ENCODE results near the gene SLC26A11. TPM values are rescaled to one million over a fixed set of nuclear protein-coding genes. Genes with fewer than 3 reads are reported as not detected.
"Not testable (repeated sequence)": the region's sequence is repeated elsewhere in the genome, so short reads cannot be mapped to it uniquely, and the experiment has no call there.

SLC26A11 gene
- total RNA-seq, 1 donor: 21.9 TPM

DNA sequence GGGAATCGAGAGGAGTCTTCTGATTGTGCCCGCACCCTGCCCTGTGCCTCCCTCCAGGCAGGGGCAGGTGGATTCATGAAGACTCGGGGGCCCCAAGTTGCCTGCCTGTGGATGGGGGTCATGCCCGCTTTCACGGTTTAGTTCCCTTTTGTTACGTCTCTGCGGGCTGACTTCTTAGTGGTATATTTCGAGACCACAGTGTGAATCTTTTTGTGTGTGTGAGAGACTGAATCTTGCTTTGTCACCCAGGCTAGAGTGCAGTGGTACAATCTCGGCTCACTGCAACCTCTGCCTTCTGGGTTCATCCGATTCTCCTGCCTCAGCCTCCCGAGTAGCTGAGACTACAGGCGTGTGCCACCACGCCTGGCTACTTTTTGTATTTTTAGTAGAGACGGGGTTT lies 22.3 kb downstream of the SLC26A11 start:
- Histone ChIP-seq H3K4me1 (ENCODE audit: insufficient read depth, low read length) (no peaks in the 10 kb centered on the region), H3K27me3 (ENCODE audit: insufficient read depth, low read length) (no peaks in the 10 kb centered on the region), H3K9me3 (ENCODE audit: low read depth, low read length) (no peaks in the 10 kb centered on the region), H3K4me3 (ENCODE audit: low read length) (no peak overlapping the region)

DNA sequence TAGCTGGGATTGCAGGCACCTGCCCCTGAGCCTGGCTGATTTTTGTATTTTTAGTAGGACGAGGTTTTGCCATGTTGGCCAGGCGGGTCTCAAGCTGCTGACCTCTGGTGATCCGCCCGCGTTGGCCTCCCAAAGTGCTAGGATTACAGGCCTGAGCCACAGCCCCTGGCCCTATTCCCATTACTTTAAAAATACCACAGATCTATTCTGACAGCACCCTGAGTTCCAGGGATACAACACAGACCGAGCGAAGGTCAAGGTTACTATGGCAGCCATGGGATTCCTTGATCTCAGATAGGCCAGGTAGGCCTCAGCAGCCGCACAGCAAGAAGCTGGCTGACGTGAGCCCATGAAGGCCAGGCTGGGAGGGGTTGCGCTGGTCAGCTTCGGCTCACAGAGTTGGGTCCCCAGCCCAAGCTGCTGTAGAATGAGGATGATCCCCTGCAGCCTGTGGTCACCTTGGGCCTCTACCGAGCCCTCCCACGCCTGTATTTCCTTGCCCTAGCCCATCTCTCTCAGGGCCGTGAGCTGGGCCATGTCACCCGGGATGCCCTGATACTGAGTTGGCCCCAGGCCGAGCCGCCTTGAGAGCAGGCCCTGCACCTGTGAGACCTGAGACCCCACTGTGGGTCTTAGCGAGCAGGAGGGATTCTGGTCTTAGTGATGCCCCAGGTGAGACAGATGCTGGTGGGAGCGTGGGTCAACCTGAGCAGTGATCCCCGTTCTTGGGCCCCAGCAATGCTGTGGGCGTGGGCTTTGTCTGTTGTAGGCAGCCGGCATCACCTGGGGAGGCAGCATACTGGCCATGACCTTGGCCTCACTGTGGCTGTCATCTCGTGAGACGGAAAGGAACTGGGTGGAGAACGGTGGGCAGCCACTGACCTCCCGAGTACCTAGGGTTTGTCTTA lies 23.6 kb downstream of the SLC26A11 start:
- Histone ChIP-seq H3K4me3 (ENCODE audit: low read length) (no peak overlapping the region), H3K4me1 (ENCODE audit: insufficient read depth, low read length) (no peaks in the 10 kb centered on the region), H3K9me3 (ENCODE audit: low read depth, low read length) (no peaks in the 10 kb centered on the region), H3K27me3 (ENCODE audit: insufficient read depth, low read length) (no peaks in the 10 kb centered on the region)

DNA sequence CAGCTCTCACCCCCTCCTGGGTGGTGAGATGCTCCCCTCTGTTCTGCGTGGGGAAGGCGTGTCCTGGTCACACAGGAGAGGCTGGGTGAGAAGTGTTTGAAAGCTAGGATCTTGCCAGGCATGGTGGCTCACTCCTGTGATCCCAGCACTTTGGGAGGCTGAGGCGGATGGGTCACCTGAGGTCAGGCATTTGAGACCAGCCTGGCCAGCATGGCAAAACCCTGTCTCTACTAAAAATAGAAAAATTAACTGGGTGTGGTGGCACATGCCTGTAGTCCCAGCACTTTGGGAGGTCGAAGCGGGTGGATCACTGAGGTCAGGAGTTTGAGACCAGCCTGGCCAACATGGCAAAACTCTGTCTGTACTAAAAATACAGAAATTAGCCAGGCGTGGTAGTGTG lies 24.2 kb downstream of the SLC26A11 start:
- H3K4me1 ChIP-seq (ENCODE audit: insufficient read depth, low read length); H3K9me3 ChIP-seq (ENCODE audit: low read depth, low read length); H3K27me3 ChIP-seq (ENCODE audit: insufficient read depth, low read length); H3K4me3 ChIP-seq (ENCODE audit: low read length): not testable (repeated sequence)

DNA sequence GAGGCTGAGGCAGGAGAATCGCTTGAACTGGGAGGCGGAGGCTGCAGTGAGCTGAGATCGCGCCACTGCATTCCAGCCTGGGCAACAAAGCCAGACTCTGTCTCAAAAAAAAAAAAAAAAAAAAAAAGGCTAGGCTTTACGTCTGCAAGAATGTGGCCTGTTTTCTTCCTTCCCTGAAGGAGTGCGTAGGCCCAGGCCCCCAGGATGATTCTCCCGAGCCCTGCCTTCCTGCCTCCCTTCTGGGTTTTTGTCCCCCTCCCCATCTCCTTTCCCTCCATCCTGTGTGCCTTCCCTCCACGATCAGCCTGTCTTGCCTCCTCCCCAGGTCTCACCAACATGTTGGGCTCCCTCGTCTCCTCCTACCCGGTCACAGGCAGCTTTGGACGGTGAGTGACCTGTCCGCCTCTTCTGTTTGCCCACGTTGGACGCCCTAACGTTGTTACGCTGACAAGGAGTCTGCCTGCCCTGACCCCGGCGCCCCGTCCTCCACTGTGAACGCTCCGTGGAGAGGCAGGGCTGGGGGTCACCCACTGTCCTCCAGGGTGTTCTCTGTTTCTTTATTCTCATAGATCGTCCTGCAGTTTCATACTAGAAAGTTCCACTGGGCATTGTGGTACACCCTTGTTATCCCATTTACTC lies 24.8 kb downstream of the SLC26A11 start:
- H3K4me3 ChIP-seq (ENCODE audit: low read length): no peak overlapping the region
- no peaks in the 10 kb centered on the region for H3K27me3 ChIP-seq (ENCODE audit: insufficient read depth, low read length)
- H3K9me3 ChIP-seq (ENCODE audit: low read depth, low read length): no peaks in the 10 kb centered on the region
- H3K4me1 ChIP-seq (ENCODE audit: insufficient read depth, low read length): no peaks in the 10 kb centered on the region

GRCh38 chr17:80245566-80246265 lies 25.5 kb downstream of the SLC26A11 start:
- Histone ChIP-seq H3K27me3 (ENCODE audit: insufficient read depth, low read length) (no peaks in the 10 kb centered on the region), H3K4me1 (ENCODE audit: insufficient read depth, low read length) (no peaks in the 10 kb centered on the region), H3K4me3 (ENCODE audit: low read length) (no peak overlapping the region), H3K9me3 (ENCODE audit: low read depth, low read length) (no peaks in the 10 kb centered on the region)

GRCh38 chr17:80246266-80246681 lies 26.0 kb downstream of the SLC26A11 start:
- Histone ChIP-seq H3K9me3 (ENCODE audit: low read depth, low read length) (no peaks in the 10 kb centered on the region), H3K27me3 (ENCODE audit: insufficient read depth, low read length) (no peaks in the 10 kb centered on the region), H3K4me3 (ENCODE audit: low read length) (no peak overlapping the region), H3K4me1 (ENCODE audit: insufficient read depth, low read length) (no peaks in the 10 kb centered on the region)

DNA sequence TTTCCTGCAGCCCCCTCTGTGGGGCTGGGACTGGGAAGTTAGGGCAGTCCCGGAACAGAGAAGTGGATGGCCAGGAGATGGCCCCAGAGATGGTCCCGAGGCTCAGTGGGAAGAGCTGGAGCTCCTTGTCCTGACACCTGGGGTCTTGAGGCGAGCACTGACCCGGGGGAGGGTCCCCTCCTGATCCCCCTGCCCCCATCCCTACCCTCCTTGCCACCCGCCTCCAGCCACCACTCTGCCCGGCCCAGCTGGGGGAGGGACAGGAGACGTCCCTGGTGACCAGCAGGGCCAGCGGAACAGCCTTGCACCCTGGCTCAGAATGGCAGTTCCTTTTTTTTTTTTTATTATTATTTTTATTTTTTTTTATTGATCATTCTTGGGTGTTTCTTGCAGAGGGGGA lies 26.5 kb downstream of the SLC26A11 start:
- H3K27me3 ChIP-seq (ENCODE audit: insufficient read depth, low read length): no peaks in the 10 kb centered on the region
- no peaks in the 10 kb centered on the region for H3K4me1 ChIP-seq (ENCODE audit: insufficient read depth, low read length)
- no peaks in the 10 kb centered on the region for H3K9me3 ChIP-seq (ENCODE audit: low read depth, low read length)
- no peak overlapping the region for H3K4me3 ChIP-seq (ENCODE audit: low read length)

GRCh38 chr17:80247561-80247960 lies 27.3 kb downstream of the SLC26A11 start:
- Histone ChIP-seq H3K4me1 (ENCODE audit: insufficient read depth, low read length) (peaks cover under 1% of the 10 kb centered on the region), H3K27me3 (ENCODE audit: insufficient read depth, low read length) (no peaks in the 10 kb centered on the region), H3K4me3 (ENCODE audit: low read length) (no peak overlapping the region), H3K9me3 (ENCODE audit: low read depth, low read length) (no peaks in the 10 kb centered on the region)

DNA sequence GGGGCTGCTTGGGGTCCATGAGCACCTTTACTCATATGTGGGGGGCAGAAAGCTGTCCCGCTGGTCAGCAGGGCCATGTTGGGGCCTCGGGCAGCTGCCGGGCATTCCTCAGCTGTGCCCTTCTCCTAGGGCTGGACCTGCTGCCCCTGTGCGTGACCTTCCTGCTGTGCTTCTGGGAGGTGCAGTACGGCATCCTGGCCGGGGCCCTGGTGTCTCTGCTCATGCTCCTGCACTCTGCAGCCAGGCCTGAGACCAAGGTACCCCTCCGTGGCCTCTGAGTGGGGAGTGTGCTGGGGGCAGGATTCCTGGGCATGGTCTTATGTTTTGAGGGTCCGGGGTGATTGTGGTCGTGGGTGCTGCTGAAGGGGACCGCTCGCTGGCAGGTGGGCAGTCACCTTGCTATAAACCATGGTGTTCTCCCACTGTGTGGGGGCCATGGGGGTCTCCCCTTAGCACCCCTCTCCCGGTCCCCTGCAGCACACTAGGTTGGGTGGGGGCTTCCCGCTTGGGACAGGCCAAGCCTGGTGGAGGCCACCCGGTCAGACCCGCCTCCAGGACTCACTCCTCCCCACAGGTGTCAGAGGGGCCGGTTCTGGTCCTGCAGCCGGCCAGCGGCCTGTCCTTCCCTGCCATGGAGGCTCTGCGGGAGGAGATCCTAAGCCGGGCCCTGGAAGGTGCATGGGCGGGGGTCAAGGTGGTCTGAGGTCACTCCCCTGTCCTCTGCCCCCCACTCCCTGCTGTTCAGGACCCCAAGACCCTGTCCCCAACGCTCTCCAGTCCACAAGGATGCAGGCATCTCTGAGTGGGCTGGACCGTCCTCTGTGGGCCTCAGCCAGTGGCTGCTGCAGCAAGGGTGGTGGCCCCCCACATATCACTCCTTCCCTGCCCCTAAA lies 28.0 kb downstream of the SLC26A11 start:
- H3K27me3 ChIP-seq (ENCODE audit: insufficient read depth, low read length): no peaks in the 10 kb centered on the region
- no peak overlapping the region for H3K4me3 ChIP-seq (ENCODE audit: low read length)
- H3K9me3 ChIP-seq (ENCODE audit: low read depth, low read length): no peaks in the 10 kb centered on the region
- H3K4me1 ChIP-seq (ENCODE audit: insufficient read depth, low read length): peaks cover 7% of the 10 kb centered on the region

GRCh38 chr17:80248894-80249710 lies 28.9 kb downstream of the SLC26A11 start:
- H3K4me1 ChIP-seq (ENCODE audit: insufficient read depth, low read length): peaks cover 16% of the 10 kb centered on the region
- no peaks in the 10 kb centered on the region for H3K9me3 ChIP-seq (ENCODE audit: low read depth, low read length)
- no peak overlapping the region for H3K4me3 ChIP-seq (ENCODE audit: low read length)
- H3K27me3 ChIP-seq (ENCODE audit: insufficient read depth, low read length): no peaks in the 10 kb centered on the region

DNA sequence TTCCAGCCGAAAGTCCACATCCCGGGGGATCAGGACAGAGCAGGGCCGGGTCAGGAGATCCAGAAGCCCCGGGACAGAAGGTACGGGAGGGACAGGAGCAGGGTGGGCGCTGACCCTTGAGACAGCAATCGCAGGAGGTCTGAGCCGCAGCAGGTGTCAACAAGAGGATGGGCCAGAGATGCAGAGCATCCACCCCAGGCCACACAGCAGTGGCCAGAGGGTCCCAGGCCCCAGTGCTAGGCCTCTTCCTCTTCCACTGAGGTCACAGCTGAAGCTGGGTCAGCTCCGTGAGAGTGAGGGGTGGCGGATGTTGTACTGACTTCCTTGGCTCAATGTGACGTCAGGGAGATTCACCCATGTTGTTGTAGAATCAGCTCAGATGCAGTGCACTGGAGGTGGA lies 31.7 kb downstream of the SLC26A11 start:
- no peaks in the 10 kb centered on the region for H3K9me3 ChIP-seq (ENCODE audit: low read depth, low read length)
- H3K4me1 ChIP-seq (ENCODE audit: insufficient read depth, low read length): peaks cover 35% of the 10 kb centered on the region
- no peaks in the 10 kb centered on the region for H3K27me3 ChIP-seq (ENCODE audit: insufficient read depth, low read length)
- H3K4me3 ChIP-seq (ENCODE audit: low read length): no peak overlapping the region

GRCh38 chr17:80252871-80253270 lies 32.6 kb downstream of the SLC26A11 start:
- Histone ChIP-seq H3K9me3 (ENCODE audit: low read depth, low read length) (no peaks in the 10 kb centered on the region), H3K4me3 (ENCODE audit: low read length) (no peak overlapping the region), H3K27me3 (ENCODE audit: insufficient read depth, low read length) (no peaks in the 10 kb centered on the region), H3K4me1 (ENCODE audit: insufficient read depth, low read length) (peaks cover 35% of the 10 kb centered on the region)

DNA sequence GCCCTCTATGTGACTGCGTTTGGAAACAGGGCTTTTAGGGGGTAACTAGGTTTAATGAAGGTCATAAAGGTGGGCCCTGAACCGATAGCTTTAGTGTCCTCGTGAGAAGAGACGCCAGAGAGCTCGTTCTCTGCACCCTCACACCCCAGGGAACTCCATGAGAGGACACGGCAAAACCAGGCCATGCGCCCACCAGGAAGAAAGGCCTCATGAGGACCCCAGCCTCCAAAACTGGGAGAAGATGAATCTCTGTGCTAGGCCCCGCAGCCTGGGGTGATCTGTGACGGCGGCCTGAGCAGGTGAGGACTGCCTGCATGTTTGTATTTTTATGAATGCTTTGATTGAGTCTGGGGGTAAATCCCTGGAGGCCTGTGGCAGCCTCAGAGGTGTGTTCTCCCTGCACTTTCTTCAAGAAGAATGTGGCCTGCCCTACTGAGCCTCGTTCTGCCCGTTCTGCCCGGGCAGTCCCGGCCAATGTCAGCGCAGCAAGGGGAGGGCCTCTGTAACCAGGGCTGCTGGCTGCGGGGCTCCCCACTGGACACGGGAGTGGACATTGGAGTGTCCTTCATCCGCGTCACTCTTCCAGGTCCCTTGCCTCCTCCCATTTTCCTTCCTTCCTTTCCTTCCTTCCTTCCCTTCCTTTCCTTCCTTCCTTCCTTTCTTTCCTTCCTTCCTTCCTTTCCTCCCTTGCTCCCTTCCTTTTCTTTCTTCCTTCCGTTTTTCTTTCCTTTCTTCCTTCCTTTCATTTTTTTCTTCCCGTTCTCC lies 33.6 kb downstream of the SLC26A11 start:
- no peaks in the 10 kb centered on the region for H3K9me3 ChIP-seq (ENCODE audit: low read depth, low read length)
- no peaks in the 10 kb centered on the region for H3K27me3 ChIP-seq (ENCODE audit: insufficient read depth, low read length)
- H3K4me1 ChIP-seq (ENCODE audit: insufficient read depth, low read length): peaks cover 36% of the 10 kb centered on the region
- H3K4me3 ChIP-seq (ENCODE audit: low read length): no peak overlapping the region
